Activated T-cell treated with anti-CD3 and anti-CD28 coated beads for 24 hours (primary cell): Measurements from ENCODE around the gene SH3BP5L.

Source experiments
- DNase-seq: peaks from one replicate; pipeline ENCODE4 v3.0.0-alpha.2; 2020; ENCODE audit warnings: low read depth

SH3BP5L gene

DNA sequence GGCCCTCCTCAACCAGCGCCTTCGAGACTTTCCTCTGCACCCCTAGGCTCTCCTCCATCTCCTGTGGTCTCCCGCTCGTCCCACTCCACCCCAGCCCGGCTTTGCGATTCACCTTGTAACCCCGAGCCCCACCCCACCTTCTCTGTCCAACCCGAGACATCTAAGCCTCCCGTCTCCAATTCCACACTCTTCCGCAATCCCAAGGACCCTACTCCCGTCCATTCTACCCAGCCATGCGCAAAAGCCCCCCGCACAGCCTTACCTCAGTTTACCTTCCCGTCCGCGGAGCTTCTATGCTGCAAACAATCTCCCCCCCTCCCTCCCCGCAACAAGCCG lies 174 bp downstream of the SH3BP5L start:
- DNase-seq, result no peak

DNA sequence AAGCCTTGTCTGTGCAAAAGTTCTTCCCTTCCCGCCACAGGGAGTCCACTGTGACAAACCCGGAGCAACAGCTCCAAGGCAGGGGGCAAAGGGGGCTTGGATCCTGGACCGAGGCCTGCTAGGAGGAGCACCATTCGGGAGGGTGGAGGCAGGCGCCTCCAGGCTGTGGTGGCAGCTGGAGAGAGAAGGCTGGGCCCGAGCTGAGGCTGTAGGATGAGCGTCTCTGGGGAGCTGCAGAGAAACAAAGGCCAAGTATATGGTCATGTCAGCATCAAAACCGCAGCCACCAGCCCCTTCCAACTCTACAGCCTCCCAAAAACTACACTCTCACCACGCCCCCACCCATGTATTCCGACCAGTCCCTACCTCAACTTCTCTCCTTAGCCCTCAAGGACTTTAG lies 579 bp downstream of the SH3BP5L start:
- no peak for DNase-seq

DNA sequence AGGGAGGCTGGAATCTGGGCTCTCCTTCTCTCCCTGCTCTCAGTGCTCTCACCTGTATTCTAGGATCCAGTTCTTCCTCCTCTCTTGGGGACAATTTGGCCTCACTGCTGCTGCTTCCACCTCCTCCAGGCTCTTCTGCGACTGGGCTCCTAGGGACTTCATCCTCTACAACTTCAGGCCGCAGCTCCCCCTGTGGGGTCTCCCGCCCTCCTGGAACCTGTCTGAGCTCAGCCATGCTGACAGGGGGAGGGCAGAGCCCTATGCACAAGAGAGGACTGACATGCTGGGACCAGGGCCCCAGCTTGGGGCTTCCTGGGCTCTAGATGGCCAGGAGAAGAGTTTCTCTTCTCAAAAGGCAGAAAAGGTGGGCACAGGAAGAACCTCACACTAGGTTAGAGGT lies 1.0 kb downstream of the SH3BP5L start:
- no peak for DNase-seq

DNA sequence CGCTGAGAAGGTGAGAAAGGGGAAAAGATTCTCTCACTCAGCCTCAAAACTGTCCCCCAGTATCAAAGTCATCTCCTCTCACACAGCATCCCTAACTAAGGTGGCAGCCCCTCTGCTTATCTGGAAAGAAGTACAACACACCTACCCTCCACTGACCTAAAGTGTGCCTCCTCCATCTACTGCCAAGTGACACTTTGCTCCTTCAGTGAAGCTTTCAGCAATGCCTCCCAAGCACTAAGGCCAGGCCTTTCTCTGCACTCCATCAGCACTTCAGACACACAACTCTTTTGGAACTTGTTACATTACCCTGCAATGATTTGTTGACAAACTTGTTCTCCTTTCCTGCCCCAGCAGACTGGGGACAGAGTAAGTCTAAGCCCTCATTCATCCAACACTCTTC lies 1.4 kb downstream of the SH3BP5L start:
- DNase-seq, result no peak

DNA sequence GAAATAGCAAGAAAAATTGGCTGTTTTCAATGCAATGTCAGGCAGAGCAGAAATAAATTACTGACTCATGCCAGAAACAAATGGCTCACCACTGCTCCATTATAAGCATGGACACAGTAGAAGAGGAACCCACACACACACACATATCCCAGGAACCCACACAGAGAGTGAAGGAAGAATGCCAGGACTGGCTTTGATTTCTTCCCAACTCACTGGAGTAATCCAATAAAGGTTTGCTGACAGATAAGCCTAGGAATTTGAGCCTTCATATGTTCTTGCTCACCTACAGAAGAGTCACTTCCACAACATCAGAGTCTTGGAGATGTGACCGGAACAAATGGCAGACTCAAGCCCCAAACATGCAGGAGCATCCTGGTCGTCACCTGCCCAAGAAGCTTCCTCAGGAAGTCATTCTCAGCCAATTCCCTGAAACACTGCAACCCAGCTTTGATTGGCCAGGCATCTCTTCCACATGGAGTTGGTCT lies 2.2 kb downstream of the SH3BP5L start:
- DNase-seq, result no peak

DNA sequence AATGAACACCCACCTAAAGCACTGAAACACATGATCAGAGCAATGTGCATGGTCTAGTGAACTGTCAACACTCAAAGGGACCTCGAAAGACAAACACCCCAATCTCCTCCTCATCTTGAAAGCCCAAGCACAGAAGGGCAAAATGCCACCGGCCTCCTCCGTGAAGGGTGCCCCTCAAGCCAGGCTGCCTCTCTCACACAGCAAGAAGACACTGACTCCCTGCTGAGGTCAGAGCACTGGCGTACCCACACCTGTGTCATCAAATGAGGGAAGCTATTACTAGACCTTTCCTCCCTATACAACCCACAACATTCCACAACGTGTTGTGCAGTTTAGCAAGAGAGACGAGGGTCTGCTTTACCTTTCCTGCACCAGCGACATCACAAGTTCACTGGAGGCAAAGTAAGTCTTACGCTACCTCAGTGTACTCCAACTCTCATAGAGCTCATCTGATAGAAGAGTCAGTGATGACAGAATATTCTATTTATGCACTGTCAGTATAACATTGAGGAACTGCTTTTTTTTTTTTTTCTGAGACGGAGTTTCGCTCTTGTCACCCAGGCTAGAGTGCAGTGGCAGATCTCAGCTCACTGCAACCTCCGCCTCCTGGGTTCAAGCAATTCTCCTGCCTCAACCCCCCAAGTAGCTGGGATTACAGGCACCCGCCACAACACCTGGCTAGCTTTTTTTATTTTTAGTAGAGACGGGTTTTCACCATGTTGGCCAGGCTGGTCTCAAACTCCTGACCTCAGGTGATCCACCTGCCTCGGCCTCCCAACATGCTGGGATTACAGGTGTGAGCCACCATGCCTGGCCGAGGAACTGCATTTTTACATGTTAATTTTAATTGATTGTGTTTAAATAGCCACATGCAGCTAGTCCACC lies 3.3 kb downstream of the SH3BP5L start:
- no peak for DNase-seq

DNA sequence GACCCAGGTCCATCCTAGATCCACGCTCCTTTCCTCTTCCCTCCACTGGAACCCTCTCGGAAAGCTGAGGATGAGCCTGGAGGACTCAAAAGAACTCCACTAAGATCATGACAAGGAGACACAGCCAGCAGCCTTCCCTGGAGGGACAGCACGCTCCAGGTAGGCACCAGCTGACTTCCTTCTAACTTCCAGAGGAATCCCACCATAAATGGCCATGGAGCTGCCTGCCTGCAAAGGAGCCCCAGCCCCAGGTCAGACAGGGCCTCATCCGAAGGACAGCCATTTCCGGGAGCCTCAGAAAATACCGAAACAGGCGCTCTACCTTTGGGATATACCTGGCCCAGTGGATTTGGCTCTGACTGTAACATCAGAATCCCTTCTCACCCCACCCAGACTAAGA lies 4.1 kb downstream of the SH3BP5L start:
- no peak for DNase-seq

DNA sequence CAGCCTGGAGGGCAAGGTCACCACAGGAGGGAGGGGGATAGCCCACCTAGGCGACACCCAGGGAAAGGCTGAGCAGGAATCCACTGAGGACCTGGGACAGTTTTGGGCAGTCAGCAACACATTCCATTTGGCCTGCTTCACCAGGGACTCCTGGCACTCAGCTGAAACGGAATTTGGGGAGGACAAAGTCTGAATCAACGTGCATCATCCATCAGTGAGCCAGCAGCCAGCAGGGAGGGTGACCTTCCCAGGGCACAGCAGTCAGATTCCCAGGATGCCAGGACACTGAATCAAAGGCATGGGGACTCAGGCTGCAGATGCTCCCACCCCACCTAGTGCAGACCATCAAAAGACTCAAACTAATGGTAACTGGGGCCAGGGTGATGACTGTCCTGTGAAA lies 4.6 kb downstream of the SH3BP5L start:
- no peak for DNase-seq

DNA sequence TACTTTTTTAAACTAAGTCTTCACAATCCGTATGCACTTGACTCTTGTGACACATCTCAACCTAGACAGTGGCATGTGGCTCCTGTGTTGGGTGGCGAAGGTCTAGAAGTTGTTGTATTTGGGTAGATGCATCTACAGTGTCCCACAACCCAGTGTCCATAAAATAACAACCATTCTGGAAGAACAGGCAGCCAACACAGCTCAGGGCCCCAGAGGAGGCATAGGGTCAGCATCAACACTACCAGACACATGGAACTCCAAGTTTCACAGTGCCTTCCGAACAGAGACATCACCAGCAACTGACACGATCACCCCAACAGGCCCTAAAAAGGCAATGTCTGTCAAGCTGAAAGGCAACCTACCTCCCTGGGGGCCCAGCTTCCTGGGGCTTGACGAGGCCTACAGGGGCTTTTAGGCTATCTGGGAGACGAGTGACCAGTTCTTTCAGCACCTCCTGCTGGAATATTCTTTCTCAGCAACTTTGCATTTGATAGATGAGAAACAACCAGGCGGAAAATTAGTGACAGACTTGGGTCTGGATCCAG lies 5.6 kb downstream of the SH3BP5L start:
- no peak for DNase-seq

DNA sequence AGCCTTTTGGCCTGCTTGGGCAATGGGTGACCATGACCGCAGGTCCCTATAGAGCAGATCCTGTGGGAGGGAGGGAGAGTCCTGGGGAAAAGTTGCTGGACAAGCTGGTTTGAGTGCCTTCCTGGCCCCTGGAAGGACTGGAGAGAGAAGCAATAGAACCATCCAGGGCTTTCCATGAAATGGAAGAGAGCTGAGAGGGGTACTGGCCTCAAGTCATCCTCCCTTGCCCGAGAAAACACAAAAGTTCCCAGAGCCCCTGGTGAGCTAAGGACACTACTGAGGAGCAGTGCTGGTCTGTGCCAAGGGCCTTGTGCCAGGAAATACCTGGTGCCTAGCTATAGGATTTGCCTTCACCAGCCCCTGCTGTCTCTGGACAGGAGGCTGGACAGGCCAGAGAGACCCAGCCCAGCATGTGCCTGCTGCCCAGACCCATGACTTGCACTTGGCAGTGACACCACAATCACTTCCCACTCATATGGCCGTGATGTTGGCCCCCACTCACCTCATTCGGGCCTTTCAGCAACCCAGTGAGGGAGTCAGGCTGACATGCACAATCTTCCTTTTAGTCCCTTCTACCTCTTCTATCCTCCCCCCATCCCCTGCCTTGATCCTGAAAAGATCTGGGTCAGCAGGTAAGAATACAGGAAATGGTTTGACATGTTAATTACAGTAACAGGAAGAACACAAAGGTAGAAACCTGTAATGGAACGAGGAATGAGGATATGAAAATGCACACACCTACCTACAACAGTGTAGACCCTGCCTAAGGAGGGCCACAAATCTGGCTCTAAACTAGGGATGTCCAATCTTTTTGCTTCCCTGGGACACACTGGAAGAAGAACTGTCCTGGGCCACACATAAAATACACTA lies 7.0 kb downstream of the SH3BP5L start:
- no peak for DNase-seq

DNA sequence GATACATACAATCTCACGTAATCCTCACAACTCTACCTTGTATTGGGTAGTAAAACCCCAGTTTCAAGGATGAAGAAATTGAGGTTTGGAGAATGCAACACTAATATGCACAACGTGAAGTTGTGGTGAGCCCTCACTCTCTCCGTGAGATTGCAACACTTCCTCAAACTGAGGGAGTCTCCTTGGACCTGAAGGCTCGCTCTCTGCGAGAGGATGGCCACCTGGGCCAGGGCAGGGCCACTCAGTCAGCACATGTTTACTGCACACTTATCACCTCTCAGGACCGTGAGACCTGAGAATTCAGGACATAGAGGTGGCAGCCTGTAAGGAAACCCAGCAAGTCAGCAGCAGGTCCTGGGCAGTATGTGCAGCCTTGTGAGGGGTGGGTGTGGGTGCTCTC lies 8.7 kb downstream of the SH3BP5L start:
- no peak for DNase-seq

DNA sequence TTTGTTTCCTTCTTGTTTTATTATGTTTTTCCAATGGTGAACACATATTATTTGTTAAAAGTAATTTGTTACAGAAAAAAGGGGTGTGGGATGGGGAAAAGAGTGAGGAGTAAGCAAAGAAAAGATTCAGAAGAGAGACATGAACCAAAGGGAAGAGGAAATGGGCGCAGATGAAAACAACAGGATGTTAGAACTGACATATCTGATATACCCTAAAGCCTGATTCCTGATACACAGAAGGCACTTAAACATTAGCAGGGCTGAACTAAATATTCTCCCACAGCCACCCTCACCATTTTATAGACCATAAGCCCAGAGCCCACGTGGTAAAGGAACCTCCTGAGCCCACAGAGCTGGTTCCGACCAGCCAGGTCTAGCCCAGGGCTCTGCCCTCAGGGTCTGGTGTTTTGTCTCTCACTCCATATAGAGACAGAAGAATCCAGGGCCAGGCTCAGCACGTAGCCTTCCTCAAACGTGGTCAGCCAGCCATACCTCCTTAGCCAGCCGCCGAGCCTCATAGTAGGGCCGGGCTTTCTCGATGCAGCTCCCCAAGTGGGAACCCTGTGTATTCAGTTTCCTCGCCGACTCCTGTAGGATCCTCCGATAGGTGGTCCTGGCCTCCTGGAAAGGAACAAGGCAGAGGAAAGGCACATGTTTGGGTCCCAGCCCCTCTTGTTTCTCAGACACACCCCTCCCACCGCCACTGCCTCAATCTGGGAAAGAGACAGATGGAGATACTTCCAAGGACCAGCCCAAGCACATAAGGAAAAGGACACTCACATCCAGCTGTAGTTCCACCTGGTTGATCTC lies 9.5 kb downstream of the SH3BP5L start:
- DNase-seq, result no peak

DNA sequence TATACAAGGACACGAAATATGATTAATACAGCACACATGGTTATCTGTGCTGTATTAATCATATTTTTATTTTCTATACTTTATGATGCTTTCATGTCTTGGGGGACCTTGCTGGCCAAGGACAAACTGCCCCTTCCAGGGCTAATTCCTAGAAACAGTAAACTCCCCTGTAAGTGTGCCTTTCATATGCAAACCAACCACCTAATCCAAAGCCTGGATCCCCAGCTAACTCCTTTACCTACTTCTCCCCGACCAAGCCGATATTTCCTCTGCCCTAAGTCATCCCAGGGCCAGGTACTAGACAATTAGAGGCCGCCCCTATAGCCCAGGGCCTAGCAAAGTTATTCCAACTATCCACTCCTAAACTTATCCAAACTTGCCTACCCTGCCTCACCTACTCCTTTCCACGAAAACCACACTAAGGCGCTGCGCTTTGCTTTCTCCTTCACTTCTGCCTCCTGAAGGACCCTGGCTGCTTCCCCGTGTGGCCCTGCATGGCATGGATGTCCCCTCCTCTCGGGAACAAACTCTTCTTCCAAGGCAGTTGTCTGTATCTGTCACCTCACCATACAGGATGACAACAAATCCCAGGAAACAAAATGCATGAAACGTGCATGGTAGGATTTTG lies 10.2 kb downstream of the SH3BP5L start:
- no peak for DNase-seq

DNA sequence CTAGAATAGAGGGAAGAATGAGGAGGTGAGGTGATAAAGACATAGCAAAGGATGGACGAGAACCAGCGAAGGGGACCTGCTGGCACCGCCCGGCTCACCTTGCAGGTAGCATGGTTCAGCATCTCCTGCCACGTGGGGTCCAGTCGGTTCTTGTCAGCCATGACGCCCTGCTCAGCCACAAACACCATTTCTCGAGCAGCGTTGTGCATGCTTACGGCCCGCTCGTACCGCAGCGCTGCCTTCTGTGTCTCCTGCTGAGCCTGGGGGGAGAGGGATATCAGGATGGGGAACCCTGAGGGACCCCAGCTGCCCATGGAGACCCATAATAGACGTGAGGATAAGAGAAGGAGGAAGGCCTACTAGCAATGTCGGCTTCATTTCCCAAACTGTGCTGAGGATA lies 11.4 kb downstream of the SH3BP5L start:
- no peak for DNase-seq

DNA sequence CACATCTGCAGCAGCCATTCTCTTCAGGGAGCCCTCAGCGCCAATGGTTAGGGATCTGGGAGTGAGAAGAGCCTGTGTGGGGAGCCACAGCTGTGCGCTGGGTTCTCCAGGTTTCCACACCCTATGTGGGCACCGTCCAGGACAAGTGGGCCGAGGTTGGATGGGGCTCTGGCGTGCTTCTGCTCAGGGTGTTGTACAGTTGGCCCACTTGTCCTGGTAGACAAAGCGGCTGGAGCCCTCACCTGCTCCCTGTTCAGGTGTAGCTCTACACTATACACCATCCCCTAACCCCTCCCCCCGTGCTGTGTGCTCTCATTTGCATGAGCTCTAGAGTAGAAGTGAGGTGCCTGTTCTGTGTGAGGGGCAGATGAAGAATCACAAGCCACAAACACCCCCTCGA lies 12.2 kb downstream of the SH3BP5L start:
- no peak for DNase-seq

DNA sequence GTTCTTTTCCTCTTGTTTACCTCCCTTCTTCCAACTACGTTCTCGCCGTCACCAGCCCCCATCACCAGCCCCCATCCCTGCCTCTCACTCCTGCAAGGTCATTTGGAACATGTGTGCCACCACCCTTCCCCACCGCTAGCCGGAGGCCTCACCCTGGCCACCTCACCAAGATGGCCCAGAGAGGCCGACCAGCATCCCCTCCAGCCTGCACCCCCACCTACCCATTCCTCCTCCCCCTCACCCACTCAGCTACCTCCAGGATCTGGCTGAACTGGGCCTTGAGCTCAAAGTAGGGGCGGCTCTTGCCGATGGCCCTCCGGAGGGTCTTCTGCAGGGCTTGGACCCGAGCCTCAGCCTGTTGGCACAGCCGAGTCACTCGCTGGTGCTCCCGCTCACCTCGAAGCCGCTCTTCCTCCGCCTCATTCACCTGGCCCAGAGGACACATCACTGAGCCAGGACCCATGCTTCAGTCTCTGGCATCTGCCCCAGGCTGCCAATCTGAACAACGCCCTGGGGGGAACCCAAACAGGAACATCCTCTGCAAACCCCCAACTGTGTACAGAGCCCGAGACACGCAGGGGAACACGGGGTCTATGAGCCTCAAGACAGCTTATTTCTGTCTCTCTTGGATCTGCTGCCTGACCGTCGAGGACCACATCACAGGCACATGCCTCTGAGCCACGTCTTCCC lies 12.8 kb downstream of the SH3BP5L start:
- DNase-seq, result no peak

DNA sequence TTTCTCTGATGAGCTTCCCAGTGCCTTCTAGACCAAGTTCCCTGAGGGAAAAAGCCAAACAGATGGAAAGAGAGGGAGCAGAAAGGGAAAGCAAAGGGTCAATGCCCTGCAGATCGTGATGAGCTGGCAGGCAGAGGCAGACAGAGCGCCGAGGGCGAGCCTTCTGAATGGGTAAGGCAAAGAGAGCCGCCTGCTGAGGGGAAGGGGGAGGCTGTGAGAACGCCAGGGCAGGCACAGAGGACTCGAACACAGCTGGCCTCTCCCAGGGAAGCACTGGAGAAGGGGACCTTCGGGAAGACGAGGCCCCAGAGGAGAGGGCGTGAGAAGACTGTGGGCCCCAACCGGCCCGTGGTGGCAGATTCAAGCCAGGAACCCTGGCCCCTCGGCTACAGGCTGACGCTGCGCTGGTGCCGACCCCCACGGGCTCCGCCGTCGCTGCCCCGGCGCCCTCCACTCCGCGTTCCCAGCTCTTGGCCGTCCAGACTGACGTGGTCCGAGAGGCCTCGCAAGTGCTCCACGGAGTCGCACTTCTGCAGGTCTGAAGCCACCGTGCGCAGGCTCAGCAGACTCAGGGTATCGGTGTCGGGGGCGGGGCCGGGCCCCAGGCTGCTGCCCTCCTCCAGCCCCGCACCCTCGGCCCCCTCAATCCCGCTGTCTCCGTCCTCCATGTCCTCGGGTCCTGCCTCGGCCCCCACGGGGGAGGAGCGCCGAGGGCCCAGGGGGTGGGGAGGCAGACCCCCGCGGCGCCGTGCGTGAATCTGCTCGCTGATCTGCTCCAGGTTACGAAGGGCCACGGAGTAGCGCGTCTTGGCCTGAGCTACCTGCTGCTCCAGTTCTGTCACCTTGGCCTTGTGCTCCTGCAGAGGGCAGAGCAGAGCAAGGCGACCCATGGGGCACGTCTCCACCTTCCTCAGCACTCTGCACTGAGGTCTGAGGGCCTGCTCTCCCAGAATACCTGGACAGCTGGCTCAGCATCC lies 13.9 kb downstream of the SH3BP5L start:
- no peak for DNase-seq

DNA sequence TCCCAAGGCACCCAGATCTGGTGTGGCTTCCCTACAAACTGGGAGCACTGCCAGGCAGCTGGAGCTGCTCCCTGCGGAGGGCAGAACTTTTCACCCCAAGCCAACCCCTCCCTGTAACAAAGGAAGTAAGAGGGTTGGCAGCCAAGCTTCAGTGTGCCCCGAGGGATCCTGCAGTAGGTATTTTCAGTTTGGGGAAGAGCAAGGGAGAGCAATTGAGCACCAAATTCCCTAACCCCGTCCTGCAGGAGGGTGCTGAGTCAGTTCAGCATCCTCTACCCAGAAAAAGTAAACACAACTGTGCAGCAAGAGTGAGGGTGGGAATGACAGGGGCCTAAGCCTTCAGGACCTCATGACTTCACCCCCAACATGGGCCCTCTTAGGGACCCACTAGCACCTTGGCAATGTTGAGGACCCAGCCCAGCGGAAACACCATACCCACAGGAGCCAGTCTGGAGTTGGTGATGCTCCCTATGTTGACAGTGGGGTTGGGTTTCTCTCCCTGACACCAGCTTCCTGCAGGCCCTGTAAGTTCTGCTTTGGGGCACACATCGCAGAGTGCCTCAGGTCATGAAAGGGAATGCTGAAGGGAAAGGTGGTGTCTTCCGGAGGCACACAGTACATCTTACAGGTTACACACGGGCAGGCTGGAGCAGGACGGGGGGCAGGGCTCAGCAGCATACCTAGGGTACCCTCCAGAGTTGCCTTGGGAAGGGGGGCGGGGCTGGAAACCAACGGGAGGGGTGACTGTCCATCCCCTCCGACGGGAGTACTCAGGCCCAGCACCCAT lies 14.8 kb downstream of the SH3BP5L start:
- DNase-seq, result no peak
